Activated naive CD4-positive, alpha-beta T cell treated with anti-CD3 and anti-CD28 coated beads, Interleukin-2, amount 50 U/mL, for 16 hours (primary cell): ENCODE data around the gene SHFL.

Experiments
- DNase-seq: peaks from one replicate; pipeline ENCODE4 v3.0.0-alpha.2; 2020

The SHFL gene

GRCh38 chr19:10135551-10136334 is 49.6 kb downstream of the SHFL start:
- no peak for DNase-seq

- DNase-seq, result no peak
Measured at GRCh38 chr19:10136936-10137335, 50.8 kb downstream of the SHFL start.

GRCh38 chr19:10137751-10138682 is 51.9 kb downstream of the SHFL start:
- DNase-seq, result no peak

GRCh38 chr19:10138879-10139795 is 53.0 kb downstream of the SHFL start:
- no peak for DNase-seq

- no peak for DNase-seq
Measured at GRCh38 chr19:10139952-10140351, 53.8 kb downstream of the SHFL start.

- no peak for DNase-seq
Measured at GRCh38 chr19:10141479-10141878, 55.4 kb downstream of the SHFL start.

- DNase-seq, result no peak
Measured at GRCh38 chr19:10141973-10142372, 55.9 kb downstream of the SHFL start.
